Measurements from ENCODE around the gene TRIM44.

The TRIM44 gene, protein sequence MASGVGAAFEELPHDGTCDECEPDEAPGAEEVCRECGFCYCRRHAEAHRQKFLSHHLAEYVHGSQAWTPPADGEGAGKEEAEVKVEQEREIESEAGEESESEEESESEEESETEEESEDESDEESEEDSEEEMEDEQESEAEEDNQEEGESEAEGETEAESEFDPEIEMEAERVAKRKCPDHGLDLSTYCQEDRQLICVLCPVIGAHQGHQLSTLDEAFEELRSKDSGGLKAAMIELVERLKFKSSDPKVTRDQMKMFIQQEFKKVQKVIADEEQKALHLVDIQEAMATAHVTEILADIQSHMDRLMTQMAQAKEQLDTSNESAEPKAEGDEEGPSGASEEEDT

DNA sequence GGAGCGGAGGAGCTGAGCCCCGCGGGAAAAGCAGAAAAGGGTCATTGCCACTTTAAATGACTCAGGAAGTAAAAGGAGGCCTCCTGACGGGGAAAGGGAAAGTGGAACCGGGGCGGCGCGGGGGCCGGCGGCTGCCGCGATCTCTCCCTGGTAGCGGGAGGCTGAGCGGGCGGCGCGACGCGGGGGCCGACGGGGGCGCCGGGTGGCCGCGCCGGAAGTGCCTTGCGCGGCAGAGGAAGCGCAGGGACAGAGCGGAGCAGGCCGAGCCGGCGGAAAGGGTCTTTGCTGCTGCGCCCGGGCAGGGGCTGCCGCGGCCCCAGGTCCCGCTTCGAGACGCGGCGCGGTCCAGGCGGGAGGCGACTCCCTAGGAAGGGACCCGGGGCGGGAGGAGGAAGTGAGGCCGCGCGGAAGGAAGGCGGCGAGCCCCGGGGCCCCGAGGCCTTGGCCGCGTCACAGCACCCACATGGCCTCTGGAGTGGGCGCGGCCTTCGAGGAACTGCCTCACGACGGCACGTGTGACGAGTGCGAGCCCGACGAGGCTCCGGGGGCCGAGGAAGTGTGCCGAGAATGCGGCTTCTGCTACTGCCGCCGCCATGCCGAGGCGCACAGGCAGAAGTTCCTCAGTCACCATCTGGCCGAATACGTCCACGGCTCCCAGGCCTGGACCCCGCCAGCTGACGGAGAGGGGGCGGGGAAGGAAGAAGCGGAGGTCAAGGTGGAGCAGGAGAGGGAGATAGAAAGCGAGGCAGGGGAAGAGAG is at the start of gene TRIM44:
Gene TRIM44 (plus strand): TSS at position 127 of the 759 bp plus-strand sequence. CDS start 337 bp downstream, at position 464.
- peak in 49 of 51 donors; percentile 33 to 93 (median 76) for DNase-seq

DNA sequence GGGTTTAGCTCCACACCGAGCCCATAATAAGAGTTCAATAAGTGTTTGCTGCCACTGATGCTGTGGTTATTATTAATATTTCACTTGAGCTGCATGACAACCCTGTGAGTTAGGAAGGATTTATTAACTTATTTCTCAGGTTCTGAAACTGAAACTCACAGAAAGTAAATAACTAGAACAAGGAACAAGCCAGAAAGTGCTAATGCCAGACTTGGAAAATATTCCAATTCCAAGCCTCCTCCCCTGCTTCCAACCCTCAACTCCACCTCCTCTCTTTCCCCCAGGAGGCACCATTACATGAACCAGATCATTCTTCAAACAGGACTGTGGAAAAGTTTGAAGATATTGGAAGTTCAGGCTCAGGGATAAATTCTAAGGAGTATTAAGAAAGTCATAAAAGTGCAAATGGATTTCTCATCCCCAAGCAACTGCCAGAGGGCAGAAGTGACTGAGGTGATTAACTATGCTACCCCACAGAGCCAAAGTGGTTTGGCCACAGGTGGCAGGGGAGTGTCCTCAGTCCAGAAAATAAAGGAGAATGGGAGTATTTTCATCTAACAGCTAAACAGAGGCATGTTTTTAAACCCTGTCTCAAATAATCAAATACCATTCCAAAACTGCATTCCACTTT is 47.5 kb upstream of the TRIM44 start:
- DNase-seq: no peak

DNA sequence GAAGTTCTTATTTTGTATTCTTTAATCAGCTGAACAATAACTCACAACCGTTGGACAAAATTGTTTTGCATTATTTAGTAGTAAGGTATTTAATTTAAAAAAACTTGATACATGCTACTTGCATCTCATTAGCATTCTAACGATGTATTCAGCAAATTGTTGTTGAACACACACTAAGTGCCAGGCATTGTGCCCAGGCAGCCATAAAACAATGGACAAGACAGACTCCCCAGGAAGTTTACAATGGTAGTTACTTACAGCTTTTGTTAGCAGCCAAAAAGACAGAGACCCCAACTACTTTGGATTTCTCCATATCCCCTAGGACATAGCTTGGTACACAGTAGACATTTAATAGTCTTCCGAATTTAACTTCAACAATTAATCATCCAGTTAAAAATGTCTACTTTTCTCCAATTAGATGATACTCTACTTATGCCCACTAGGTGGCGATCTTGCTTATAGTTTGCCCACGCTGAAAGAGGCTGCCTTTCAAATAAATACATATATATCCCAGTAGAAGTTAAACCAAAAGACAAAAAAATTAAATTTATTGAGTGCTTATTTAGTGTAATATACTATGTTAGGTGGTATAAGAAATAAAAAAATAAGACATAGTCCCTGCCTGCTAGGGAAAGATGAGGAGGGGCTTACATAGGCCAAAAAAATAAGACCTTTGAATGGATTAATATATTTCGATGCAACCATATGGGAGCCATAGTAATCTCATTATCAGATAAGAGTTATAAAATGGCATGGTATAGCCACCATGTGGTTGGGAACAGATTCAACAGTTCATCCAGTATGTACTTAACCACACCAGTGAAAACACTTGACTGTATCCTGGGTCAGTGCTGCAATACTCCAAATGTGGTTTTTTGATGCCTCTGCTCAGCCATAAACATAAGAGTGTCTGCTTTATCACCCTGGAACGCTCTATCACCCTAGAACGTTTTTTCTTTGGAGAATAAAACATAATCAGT is 46.4 kb upstream of the TRIM44 start:
- DNase-seq: peak in 33 of 51 donors; percentile 1 to 76 (median 38)

- DNase-seq: no peak
These were observed 45.3 kb upstream of the TRIM44 start for GRCh38 chr11:35617316-35617686.

- DNase-seq: peak in 42 of 51 donors; percentile 15 to 80 (median 48)
These were observed 44.7 kb upstream of the TRIM44 start, which contains the start of gene FJX1 for GRCh38 chr11:35617687-35618496. Gene FJX1 (plus strand): TSS chr11:35618460. CDS start chr11:35618637, 177 bp downstream.

DNA sequence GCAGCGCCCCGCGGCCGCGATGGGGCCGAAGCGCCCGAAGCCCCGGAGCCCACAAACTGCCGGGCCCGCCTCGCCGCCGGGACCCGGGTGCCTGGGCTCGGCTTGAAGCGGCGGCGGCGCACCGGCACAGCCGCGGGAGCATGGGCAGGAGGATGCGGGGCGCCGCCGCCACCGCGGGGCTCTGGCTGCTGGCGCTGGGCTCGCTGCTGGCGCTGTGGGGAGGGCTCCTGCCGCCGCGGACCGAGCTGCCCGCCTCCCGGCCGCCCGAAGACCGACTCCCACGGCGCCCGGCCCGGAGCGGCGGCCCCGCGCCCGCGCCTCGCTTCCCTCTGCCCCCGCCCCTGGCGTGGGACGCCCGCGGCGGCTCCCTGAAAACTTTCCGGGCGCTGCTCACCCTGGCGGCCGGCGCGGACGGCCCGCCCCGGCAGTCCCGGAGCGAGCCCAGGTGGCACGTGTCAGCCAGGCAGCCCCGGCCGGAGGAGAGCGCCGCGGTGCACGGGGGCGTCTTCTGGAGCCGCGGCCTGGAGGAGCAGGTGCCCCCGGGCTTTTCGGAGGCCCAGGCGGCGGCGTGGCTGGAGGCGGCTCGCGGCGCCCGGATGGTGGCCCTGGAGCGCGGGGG is 44.0 kb upstream of the TRIM44 start:
- peak in 15 of 51 donors; percentile 14 to 58 (median 32) for DNase-seq

DNA sequence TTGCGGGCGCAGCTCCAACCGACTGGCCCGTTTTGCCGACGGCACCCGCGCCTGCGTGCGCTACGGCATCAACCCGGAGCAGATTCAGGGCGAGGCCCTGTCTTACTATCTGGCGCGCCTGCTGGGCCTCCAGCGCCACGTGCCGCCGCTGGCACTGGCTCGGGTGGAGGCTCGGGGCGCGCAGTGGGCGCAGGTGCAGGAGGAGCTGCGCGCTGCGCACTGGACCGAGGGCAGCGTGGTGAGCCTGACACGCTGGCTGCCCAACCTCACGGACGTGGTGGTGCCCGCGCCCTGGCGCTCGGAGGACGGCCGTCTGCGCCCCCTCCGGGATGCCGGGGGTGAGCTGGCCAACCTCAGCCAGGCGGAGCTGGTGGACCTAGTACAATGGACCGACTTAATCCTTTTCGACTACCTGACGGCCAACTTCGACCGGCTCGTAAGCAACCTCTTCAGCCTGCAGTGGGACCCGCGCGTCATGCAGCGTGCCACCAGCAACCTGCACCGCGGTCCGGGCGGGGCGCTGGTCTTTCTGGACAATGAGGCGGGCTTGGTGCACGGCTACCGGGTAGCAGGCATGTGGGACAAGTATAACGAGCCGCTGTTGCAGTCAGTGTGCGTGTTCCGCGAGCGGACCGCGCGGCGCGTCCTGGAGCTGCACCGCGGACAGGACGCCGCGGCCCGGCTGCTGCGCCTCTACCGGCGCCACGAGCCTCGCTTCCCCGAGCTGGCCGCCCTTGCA is 43.3 kb upstream of the TRIM44 start:
- peak in 34 of 51 donors; percentile 13 to 62 (median 36) for DNase-seq

- DNase-seq: peak in 27 of 51 donors; percentile 5 to 48 (median 21)
These were observed 42.5 kb upstream of the TRIM44 start for GRCh38 chr11:35619855-35620640.

DNA sequence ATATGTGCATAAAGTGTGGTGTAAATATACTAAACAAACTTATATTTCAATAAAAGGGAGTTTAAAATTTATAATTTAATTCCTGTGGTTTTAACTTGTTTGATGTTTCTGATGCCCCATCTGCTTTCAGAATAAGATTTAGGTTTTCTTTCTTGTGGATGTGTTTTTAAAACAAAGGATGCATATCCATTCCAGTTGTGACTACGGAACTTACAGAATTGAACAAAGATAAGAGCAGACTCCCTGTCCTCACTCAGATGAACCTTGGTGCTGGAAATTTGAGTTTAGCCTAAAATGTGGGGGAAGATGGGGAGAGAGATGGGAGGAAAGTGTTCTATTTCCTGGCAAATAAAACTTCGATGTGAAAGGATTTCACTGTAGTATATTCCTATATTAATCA is 41.8 kb upstream of the TRIM44 start:
- DNase-seq: no peak

DNA sequence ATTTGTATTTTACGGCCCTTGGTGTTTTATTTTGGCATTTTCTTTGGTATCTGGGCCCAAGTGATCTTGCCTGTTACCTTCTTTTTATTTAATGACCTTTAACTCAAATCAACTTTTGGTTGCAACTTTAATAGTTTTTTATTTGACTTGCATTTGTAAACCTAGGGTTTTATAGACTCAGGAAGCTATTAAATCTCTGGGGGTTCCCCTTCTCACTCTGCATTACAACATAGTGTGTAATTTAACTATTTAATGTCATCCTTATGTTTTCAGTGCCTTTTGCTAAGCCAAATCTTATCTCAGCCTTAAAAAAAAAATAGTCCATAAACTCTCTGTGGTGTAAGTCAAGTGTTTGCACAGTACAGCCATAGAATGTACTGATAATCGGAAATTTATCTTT is 41.0 kb upstream of the TRIM44 start:
- DNase-seq: no peak

- DNase-seq: no peak
These were observed 40.5 kb upstream of the TRIM44 start for GRCh38 chr11:35622070-35622469.

GRCh38 chr11:35623621-35624168 is 38.9 kb upstream of the TRIM44 start:
- DNase-seq: no peak

- no peak for DNase-seq
These were observed 38.3 kb upstream of the TRIM44 start for GRCh38 chr11:35624316-35624715.

DNA sequence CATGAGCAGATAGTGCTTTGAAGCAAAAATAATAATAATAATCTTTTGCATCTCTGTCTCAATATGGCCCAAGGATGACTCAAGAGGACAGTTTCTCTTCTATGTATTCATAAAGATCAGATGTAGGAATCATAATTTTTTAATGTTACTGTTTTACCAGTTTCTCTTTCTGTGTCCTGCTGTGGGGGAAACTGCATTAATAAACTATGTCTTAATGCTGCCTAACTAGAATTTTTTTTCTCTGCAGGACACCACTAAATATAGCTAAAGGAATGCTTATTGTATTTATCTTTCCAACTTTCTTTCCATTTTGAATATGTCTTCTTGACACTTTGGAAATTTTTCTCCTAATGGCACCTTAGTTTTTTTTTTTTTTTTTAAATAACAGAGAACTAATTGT is 37.8 kb upstream of the TRIM44 start:
- no peak for DNase-seq

DNA sequence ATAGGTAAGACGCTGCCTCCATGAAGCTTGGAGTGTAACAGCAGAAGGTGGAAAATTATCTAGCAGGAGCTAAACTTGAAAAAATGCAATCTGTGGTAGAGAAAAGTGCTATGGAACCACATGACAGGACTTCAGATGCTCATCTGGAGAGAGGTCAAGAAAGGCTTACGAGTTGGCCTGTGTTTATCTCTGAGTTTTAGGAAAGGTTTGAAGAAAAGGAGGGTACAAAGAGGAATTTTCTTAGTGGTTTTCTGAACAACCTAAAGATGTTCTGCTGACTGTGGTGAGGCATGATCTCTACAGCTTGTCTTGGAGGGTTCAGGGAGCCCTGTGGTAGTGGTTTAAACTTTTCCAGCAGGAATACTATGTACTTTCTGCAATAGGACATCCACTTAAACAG is 36.1 kb upstream of the TRIM44 start:
- no peak for DNase-seq

DNA sequence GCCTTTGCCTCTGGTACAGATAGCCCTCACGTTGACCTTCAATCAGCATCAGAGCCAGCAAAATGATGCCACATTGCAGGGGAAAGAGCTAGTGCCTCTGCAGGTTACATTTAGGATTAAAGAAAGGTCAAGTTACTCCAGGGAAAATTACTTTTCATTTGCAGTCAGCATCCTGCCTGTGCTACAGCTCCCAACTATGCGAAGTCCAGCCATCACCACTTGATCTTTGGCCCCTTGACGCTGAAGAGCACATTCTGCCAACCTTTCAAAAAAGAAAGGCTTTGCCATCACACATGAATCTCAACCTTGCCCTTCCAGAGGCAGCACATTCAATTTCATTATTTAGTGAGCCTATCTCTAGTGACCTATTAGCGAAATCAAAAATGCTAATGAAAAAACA is 33.1 kb upstream of the TRIM44 start:
- DNase-seq: no peak

DNA sequence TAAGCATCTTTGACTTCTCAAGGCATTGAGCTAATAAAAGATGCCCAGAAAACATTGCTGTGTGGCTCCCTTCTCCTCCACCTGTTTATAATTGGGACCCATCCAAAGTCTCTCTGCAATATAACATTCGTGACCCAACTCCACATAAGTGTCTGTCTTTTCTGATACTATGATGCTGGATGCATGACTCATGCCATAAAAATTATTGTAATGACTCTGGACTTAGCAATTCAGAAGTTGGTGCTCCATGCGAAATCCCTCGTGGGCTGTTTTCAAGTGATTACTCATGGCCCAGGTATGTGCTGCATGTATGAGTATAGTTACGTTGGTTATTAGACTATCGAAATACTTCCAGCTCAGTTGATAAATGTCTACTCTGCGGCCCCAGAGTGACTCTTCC is 32.7 kb upstream of the TRIM44 start:
- no peak for DNase-seq

DNA sequence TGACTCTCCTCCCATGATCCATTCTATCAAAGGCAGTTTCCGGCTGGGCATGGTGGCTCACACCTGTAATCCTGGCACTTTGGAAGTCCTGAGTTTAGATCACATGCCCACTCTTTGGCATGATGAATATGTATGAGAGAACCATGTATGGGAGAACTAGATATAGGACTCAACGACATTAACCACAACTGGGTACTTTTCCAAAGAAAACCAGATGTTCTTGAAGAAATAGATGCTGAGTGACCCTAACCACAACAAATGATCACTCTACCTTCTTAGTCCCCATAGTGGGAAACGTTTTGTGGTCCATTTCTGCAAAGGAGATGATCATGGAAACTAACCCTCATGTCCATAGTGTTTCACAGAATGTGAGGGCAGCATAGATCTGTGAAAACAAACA is 30.7 kb upstream of the TRIM44 start:
- DNase-seq: no peak
